ENCODE measurements around the gene FEN1.

FEN1 gene

GRCh38 chr11:61799665-61800284 lies 7.1 kb downstream of the FEN1 start:
- no peak for DNase-seq (ENCODE audit: insufficient read length, low spot score)
- no peak for FAIRE-seq
- TF ChIP-seq, protein P1, sequence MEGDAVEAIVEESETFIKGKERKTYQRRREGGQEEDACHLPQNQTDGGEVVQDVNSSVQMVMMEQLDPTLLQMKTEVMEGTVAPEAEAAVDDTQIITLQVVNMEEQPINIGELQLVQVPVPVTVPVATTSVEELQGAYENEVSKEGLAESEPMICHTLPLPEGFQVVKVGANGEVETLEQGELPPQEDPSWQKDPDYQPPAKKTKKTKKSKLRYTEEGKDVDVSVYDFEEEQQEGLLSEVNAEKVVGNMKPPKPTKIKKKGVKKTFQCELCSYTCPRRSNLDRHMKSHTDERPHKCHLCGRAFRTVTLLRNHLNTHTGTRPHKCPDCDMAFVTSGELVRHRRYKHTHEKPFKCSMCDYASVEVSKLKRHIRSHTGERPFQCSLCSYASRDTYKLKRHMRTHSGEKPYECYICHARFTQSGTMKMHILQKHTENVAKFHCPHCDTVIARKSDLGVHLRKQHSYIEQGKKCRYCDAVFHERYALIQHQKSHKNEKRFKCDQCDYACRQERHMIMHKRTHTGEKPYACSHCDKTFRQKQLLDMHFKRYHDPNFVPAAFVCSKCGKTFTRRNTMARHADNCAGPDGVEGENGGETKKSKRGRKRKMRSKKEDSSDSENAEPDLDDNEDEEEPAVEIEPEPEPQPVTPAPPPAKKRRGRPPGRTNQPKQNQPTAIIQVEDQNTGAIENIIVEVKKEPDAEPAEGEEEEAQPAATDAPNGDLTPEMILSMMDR (IDR thresholded peaks at IDR 0.05; ENCODE audit: insufficient read depth, missing control alignments), result no peak

GRCh38 chr11:61800331-61801281 lies 7.9 kb downstream of the FEN1 start:
- DNase-seq (ENCODE audit: insufficient read length, low spot score), result no peak
- FAIRE-seq, result no peak
- TF ChIP-seq, protein P1 (IDR thresholded peaks at IDR 0.05; ENCODE audit: insufficient read depth, missing control alignments), result no peak

DNA sequence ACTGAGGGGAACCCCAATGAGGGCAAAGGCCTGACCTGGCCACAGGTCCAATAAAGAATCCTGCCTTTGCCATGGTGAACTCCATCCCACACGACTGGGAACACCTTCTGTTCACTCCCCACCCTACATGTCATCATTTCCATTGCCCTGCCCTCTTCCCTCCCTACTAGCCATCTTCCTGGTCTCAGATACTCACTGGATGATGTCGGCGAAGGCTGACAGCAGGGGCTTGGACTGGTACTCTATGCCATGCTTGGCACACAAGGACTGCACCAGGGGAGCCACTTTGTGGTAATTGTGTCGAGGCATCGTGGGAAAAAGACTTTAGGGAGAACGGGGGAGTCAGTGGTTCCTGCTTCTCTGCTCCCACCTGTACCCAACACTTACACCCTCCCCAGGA lies 9.9 kb downstream of the FEN1 start:
- no peak for DNase-seq (ENCODE audit: insufficient read length, low spot score)
- FAIRE-seq, result no peak
- TF ChIP-seq, protein P1 (IDR thresholded peaks at IDR 0.05; ENCODE audit: insufficient read depth, missing control alignments), result no peak

DNA sequence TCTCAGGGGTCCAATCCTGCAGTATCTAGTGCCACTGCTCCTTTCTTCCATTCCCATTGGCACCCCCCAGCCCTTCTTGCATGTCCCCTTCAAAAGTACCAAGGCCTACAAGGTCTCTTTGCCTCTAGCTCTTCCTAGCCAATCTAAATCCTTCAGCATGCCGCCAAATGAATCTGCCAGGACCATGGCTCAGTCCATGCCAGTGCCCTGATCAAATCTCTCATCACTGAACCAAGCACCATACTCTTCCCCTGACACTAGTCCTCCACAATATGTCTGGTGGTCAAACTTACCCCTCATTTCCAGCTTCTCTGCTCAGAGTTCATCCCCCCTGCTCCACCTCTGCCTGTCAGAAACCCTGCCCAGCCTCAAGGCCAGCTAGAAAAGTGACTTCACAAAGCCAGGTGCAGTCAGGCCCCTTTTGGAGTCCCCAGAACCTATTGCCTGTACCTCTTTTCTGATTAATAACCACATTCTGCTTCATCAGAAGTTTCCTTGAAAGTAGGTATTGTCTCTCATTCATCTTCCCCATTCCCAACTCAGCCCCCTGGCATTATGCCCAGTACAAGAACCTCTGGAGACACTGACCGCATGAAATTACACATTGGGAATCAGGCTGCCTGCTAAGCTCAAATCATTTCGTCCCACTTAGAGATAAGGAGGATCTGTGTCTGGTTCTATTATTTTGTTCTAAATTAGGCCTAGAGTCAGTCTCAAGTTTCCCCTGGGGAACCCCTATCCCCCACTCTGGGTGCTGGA lies 11.4 kb downstream of the FEN1 start:
- no peak for FAIRE-seq
- DNase-seq (ENCODE audit: insufficient read length, low spot score), result no peak
- TF ChIP-seq, protein P1 (IDR thresholded peaks at IDR 0.05; ENCODE audit: insufficient read depth, missing control alignments), result no peak

- DNase-seq (ENCODE audit: insufficient read length, low spot score), result no peak
- TF ChIP-seq, protein P1 (IDR thresholded peaks at IDR 0.05; ENCODE audit: insufficient read depth, missing control alignments), result no peak
- no peak for FAIRE-seq
Measured at GRCh38 chr11:61805146-61805545, 12.4 kb downstream of the FEN1 start.

DNA sequence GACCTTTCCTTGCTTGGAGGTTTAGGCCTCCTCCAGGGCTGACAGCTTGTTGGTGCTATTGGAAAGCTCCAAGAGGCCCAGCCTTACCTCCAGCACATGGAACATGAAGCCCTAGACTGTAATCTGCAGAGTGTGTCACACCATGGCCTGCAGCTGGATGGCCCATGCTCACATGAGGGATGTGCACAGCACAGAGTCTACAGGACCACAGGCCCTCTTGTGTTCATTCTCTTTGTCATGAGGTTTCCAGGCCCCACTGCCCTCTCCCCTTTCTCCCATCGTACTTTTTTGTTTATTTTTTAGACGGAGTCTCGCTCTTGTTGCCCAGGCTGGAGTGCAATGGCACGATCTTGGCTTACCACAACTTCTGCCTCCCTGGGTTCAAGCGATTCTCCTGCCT lies 14.1 kb downstream of the FEN1 start:
- DNase-seq (ENCODE audit: insufficient read length, low spot score), result no peak
- TF ChIP-seq, protein P1 (IDR thresholded peaks at IDR 0.05; ENCODE audit: insufficient read depth, missing control alignments), result no peak
- FAIRE-seq, result no peak

Data from D721Med (cell line).